Uterus (tissue), 4 donors: ENCODE data around the gene MROH2A. TPM values are rescaled to one million over a fixed set of nuclear protein-coding genes. Genes with fewer than 3 reads are reported as not detected.

Source experiments
- DNase-seq, 2 donors: peaks; one replicate each; pipeline ENCODE4 v3.0.0-alpha.2; 2019 to 2020
- H3K27ac ChIP-seq, 2 donors: fragments of 200-600 bp; sonication (generic); 1 replicate in 1 of 2; 2 replicates in 1 of 2; pipeline ENCODE4 v1.5.1; 2016 to 2018
- H3K27me3 ChIP-seq, 2 donors: fragments of 200-600 bp; sonication (generic); one replicate each; pipeline ENCODE4 v1.5.1; 2018 to 2019; ENCODE audit warnings: control low read depth in 1 of 2
- H3K36me3 ChIP-seq, 2 donors: fragments of 200-600 bp; sonication (generic); one replicate each; pipeline ENCODE4 v1.5.1; 2019; ENCODE audit warnings: control low read depth in 1 of 2
- H3K4me1 ChIP-seq, 2 donors: fragments of 200-600 bp; sonication (generic); one replicate each; pipeline ENCODE4 v1.5.1; 2018 to 2019; ENCODE audit warnings: control low read depth in 1 of 2
- H3K4me3 ChIP-seq, 2 donors: fragments of 200-600 bp; sonication (generic); 1 replicate in 1 of 2; 2 replicates in 1 of 2; pipeline ENCODE4 v1.5.1; 2018 to 2019; ENCODE audit warnings: mild to moderate bottlenecking in 1 of 2
- H3K9me3 ChIP-seq, 2 donors: fragments of 200-600 bp; sonication (generic); one replicate each; pipeline ENCODE4 v1.5.1; 2019; ENCODE audit warnings: control low read depth in 1 of 2
- CTCF ChIP-seq, 4 experiments: fragments of 200-600 bp in 2 of 4; fragments of 450-650 bp in 2 of 4; sonication (generic) in 2 of 4; IDR thresholded peaks; one replicate each; pipeline ENCODE4 v1.5.1; 2016 to 2019; ENCODE audit warnings: antibody characterized with exemption in 4 of 4, mild to moderate bottlenecking in 2 of 4, moderate library complexity in 1 of 4
- POLR2A ChIP-seq, 2 donors: fragments of 450-650 bp; IDR thresholded peaks; one replicate each; pipeline ENCODE4 v1.6.1; 2016; ENCODE audit warnings: antibody characterized with exemption in 2 of 2, mild to moderate bottlenecking in 1 of 2, moderate library complexity in 1 of 2
- intact Hi-C: fragments of 100-400 bp; cut with DNase I; formaldehyde crosslinking; loops from one replicate; pipeline ENCODE4 v1.15.1; 2023; ENCODE audit warnings: low total_unique reads
- total RNA-seq, 4 donors: library from RNA; depleted of rRNA in 3 of 4; stranded (reverse); fragments of >200 nt in 3 of 4; gene quantifications; one replicate each; pipeline versions ENCODE4 v1.1.0 to v1.2.4, GENCODE V29; 2014 to 2023
- donor health status: DM: yes; HTN: yes; CAD: no.

Gene MROH2A
- total RNA-seq, 4 donors from 2014 or later, result not detected

DNA sequence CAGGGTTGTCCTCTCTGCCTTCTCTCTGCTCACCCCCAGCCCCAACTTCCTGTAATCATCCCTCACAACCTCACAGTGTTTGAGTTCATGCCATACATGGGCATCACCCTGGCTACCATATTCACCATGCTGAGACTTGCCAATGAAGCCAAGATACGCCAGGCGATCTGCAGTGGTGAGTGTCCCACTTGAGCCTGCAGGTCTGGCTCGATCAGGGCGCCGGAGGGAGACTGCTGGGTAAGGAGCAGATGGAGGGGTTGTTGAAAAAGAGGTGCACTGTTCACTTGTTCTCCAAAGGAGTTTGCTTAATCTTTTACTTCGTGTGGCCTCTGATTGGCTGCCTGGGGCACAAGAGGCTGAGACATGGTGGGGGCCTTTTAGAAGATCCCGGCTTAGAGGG lies 14.6 kb downstream of the MROH2A start:
- Histone ChIP-seq H3K27me3 (no peaks in the 10 kb centered on the region), H3K36me3 (no peaks in the 10 kb centered on the region), H3K27ac (no peak overlapping the region), H3K4me3 (no peak overlapping the region), H3K4me1 (no peaks in the 10 kb centered on the region), H3K9me3 (no peaks in the 10 kb centered on the region)
- TF ChIP-seq POLR2A (IDR thresholded peaks at IDR 0.05) (no peak), CTCF (IDR thresholded peaks at IDR 0.05) (no peak)
- intact Hi-C loops, result no loop called here
- DNase-seq, result no peak

GRCh38 chr2:233793465-233794127 lies 15.5 kb downstream of the MROH2A start:
- no peak for TF ChIP-seq CTCF (IDR thresholded peaks at IDR 0.05)
- no peak for TF ChIP-seq POLR2A (IDR thresholded peaks at IDR 0.05)
- no peaks in the 10 kb centered on the region for H3K9me3 ChIP-seq
- H3K36me3 ChIP-seq, result no peaks in the 10 kb centered on the region
- no peak for DNase-seq
- H3K27ac ChIP-seq, result no peak overlapping the region
- no peaks in the 10 kb centered on the region for H3K27me3 ChIP-seq
- no peaks in the 10 kb centered on the region for H3K4me1 ChIP-seq
- no peak overlapping the region for H3K4me3 ChIP-seq
- intact Hi-C loops, result no loop called here

DNA sequence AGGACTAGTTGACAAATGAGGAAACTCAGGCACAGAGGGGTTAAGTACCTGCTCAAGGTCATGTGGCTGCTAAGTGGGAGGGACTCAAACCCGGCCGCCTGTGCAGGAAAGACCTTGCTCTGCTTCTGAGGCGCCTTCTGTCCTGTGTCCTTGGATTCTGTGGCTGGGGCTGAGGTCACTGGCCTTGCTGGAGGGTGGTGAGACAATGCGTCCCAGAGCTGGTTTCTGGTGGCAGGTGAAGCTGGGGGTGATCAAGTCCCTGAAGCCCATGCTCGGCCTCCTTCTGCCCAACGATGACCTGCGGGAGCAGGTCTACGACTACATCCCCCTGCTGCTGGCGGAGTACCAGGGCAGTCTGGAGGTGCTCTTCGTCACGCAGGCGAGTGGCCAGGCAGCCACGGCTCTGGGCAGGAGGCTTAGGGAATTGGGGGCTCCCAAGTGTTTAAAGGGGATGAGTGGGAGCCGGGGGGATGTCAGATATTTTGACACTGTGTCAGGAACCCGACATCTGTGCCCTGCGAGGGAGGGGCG lies 16.1 kb downstream of the MROH2A start:
- Histone ChIP-seq H3K4me1 (no peaks in the 10 kb centered on the region), H3K27me3 (no peaks in the 10 kb centered on the region), H3K36me3 (no peaks in the 10 kb centered on the region), H3K4me3 (no peak overlapping the region), H3K27ac (no peak overlapping the region), H3K9me3 (no peaks in the 10 kb centered on the region)
- TF ChIP-seq POLR2A (IDR thresholded peaks at IDR 0.05) (no peak), CTCF (IDR thresholded peaks at IDR 0.05) (no peak)
- DNase-seq, result no peak
- intact Hi-C loops, result no loop called here

GRCh38 chr2:233795735-233796171 lies 17.6 kb downstream of the MROH2A start:
- Histone ChIP-seq H3K4me3 (no peak overlapping the region), H3K9me3 (no peaks in the 10 kb centered on the region), H3K27ac (no peak overlapping the region), H3K27me3 (no peaks in the 10 kb centered on the region), H3K36me3 (no peaks in the 10 kb centered on the region), H3K4me1 (no peaks in the 10 kb centered on the region)
- no peak for DNase-seq
- no peak for TF ChIP-seq CTCF (IDR thresholded peaks at IDR 0.05)
- TF ChIP-seq POLR2A (IDR thresholded peaks at IDR 0.05), result no peak
- intact Hi-C loops, result no loop called here

- DNase-seq, result no peak
- Histone ChIP-seq H3K27me3 (no peaks in the 10 kb centered on the region), H3K27ac (no peak overlapping the region), H3K9me3 (no peaks in the 10 kb centered on the region), H3K4me3 (no peak overlapping the region), H3K4me1 (no peaks in the 10 kb centered on the region), H3K36me3 (no peaks in the 10 kb centered on the region)
- intact Hi-C loops, result no loop called here
- TF ChIP-seq POLR2A (IDR thresholded peaks at IDR 0.05) (no peak), CTCF (IDR thresholded peaks at IDR 0.05) (no peak)
These were observed 18.1 kb downstream of the MROH2A start for GRCh38 chr2:233796254-233796653.
